B cell (primary cell): ENCODE results near the gene USPL1. TPM values are rescaled to one million over a fixed set of nuclear protein-coding genes. Genes with fewer than 3 reads are reported as not detected.

Experiments
- ATAC-seq: fragments of 200-7000 bp; cut with Tn5 transposase; one replicate; pipeline ENCODE4 v1.10.0; 2021; ENCODE audit warnings: low read depth, mild to moderate bottlenecking, moderate number of reproducible peaks, moderate library complexity
- CTCF ChIA-PET: fragments of 350-600 bp; sonication (Branson Sonifier 250); formaldehyde crosslinking; loops from one replicate; lab custom pipeline; 2021; ENCODE audit warnings: antibody characterized with exemption, inconsistent platforms; lab: Charles Lee
- POLR2A ChIA-PET: fragments of 350-600 bp; sonication (Branson Sonifier 250); formaldehyde crosslinking; loops from one replicate; lab custom pipeline; 2021; ENCODE audit warnings: antibody characterized with exemption; lab: Charles Lee
- DNase-seq: peaks from one replicate; pipeline ENCODE4 v3.0.0; 2013
- H2AFZ ChIP-seq: 2 replicates; pipeline ENCODE4 v1.6.1; 2012; ENCODE audit warnings: mild to moderate bottlenecking, low read depth, low read length; ENCODE audit not compliant: insufficient read depth, poor library complexity, severe bottlenecking
- H3K27ac ChIP-seq, 2 donors: 1 replicate in 1 of 2; 2 replicates in 1 of 2; pipeline ENCODE4 v1.5.1; 2012 to 2013; ENCODE audit warnings: low read length in 2 of 2, mild to moderate bottlenecking in 2 of 2, moderate library complexity in 1 of 2
- H3K27me3 ChIP-seq, 4 experiments: fragments of 200-600 bp in 1 of 4; sonication (generic) in 1 of 4; replicated peaks in 1 of 4; 1 replicate in 2 of 4; 2 replicates in 2 of 4; pipeline versions ENCODE4 v1.6.1 to v1.7.0; 2013 to 2016; ENCODE audit warnings: low read length in 3 of 4, mild to moderate bottlenecking in 2 of 4, mixed read lengths in 1 of 4, moderate library complexity in 1 of 4; ENCODE audit not compliant: insufficient read depth in 4 of 4, control insufficient read depth in 3 of 4; ENCODE audit errors: control extremely low read depth in 1 of 4
- H3K36me3 ChIP-seq, 2 experiments: replicated peaks in 1 of 2; 1 replicate in 1 of 2; 2 replicates in 1 of 2; pipeline versions ENCODE4 v1.6.1 to v1.7.1; 2013; ENCODE audit warnings: low read length in 1 of 2; ENCODE audit not compliant: insufficient read depth in 2 of 2, control insufficient read depth in 1 of 2; ENCODE audit errors: control extremely low read depth in 1 of 2, extremely low read depth in 1 of 2
- H3K4me1 ChIP-seq, 2 donors: fragments of 200-600 bp in 1 of 2; sonication (generic) in 1 of 2; 1 replicate in 1 of 2; 2 replicates in 1 of 2; pipeline versions ENCODE4 v1.5.1 to v1.6.1; 2013 to 2017; ENCODE audit warnings: low read length in 2 of 2; ENCODE audit not compliant: control insufficient read depth in 2 of 2, insufficient read depth in 2 of 2
- H3K4me2 ChIP-seq: replicated peaks from 2 replicates; pipeline ENCODE3; 2012; ENCODE audit warnings: mild to moderate bottlenecking, low read depth, low read length; ENCODE audit not compliant: poor library complexity, severe bottlenecking
- H3K4me3 ChIP-seq, 5 experiments: fragments of 200-600 bp in 1 of 5; sonication (generic) in 1 of 5; 1 replicate in 3 of 5; 2 replicates in 2 of 5; pipeline versions ENCODE4 v1.5.1 to v1.7.0; 2011 to 2016; ENCODE audit warnings: low read length in 4 of 5, mild to moderate bottlenecking in 4 of 5, low read depth in 2 of 5, control low read depth in 1 of 5, moderate library complexity in 1 of 5; ENCODE audit not compliant: insufficient read depth in 1 of 5; ENCODE audit errors: control extremely low read depth in 1 of 5, extremely low read depth in 1 of 5
- H3K79me2 ChIP-seq: fragments of 200-600 bp; sonication (generic); one replicate; pipeline ENCODE4 v1.6.0; 2016; ENCODE audit warnings: low read length; ENCODE audit not compliant: control insufficient read depth, insufficient read depth
- H3K9ac ChIP-seq: fragments of 200-600 bp; sonication (generic); 2 replicates; pipeline ENCODE4 v1.6.1; 2017; ENCODE audit warnings: mild to moderate bottlenecking, low read length, moderate library complexity
- H3K9me3 ChIP-seq, 3 donors: one replicate each; pipeline versions ENCODE4 v1.6.1 to v1.7.1; 2013; ENCODE audit warnings: low read length in 2 of 3; ENCODE audit not compliant: control insufficient read depth in 2 of 3, insufficient read depth in 1 of 3; ENCODE audit errors: control extremely low read depth in 1 of 3
- H4K20me1 ChIP-seq: 2 replicates; pipeline ENCODE4 v1.6.0; 2012; ENCODE audit warnings: mild to moderate bottlenecking, low read length; ENCODE audit not compliant: insufficient read depth, control insufficient read depth, poor library complexity, severe bottlenecking
- H3K27ac Mint-ChIP-seq: one replicate; pipeline ENCODE4 v1.8.0; 2021; ENCODE audit warnings: mixed read lengths
- H3K27me3 Mint-ChIP-seq: one replicate; pipeline ENCODE4 v1.8.0; 2021; ENCODE audit warnings: mixed read lengths
- H3K4me1 Mint-ChIP-seq: one replicate; pipeline ENCODE4 v1.8.0; 2021; ENCODE audit warnings: mixed read lengths
- H3K4me3 Mint-ChIP-seq: one replicate; pipeline ENCODE4 v1.8.0; 2021; ENCODE audit warnings: mixed read lengths
- H3K9me3 Mint-ChIP-seq: one replicate; pipeline ENCODE4 v1.8.0; 2022; ENCODE audit warnings: mixed read lengths; ENCODE audit not compliant: insufficient read depth
- EZH2 ChIP-seq: IDR thresholded peaks from 2 replicates; pipeline ENCODE4 v1.6.1; 2012; ENCODE audit warnings: borderline replicate concordance, low read depth, mild to moderate bottlenecking, moderate library complexity, low read length; ENCODE audit not compliant: insufficient read depth, poor library complexity, severe bottlenecking
- WGBS: methylation state at CpG from one replicate; pipeline ENCODE4 v1.1.5; 2013; ENCODE audit warnings: missing lambda C conversion rate; ENCODE audit not compliant: insufficient coverage; 5-methylcytosine and 5-hydroxymethylcytosine counted together
- intact Hi-C: fragments of 100-400 bp; cut with micrococcal nuclease; formaldehyde crosslinking; loops from one replicate; pipeline ENCODE4 v1.10.0; 2022
- polyA plus RNA-seq: library from polyadenylated mRNA; depleted of rRNA; stranded (reverse); fragments of >200 nt; gene quantifications from 2 replicates; pipeline ENCODE4 v1.2.3, GENCODE V29; 2012
- total RNA-seq, 2 donors: library from RNA; stranded (reverse); fragments of 120-200 nt in 1 of 2; gene quantifications; 1 replicate in 1 of 2; 2 replicates in 1 of 2; pipeline versions ENCODE4 v1.2.3 to v1.2.4, GENCODE V29; 2013 to 2022
- TF ChIP-seq, protein P1 (sequence below): fragments of 200-600 bp; IDR thresholded peaks from one replicate; pipeline ENCODE4 v1.8.0; 2022; ENCODE audit warnings: antibody characterized with exemption, mild to moderate bottlenecking

The USPL1 gene
- total and polyA plus RNA-seq, 2 donors (not counting 1 experiment from before 2014, with no cell fraction given): 30.2 to 55.8 TPM

DNA sequence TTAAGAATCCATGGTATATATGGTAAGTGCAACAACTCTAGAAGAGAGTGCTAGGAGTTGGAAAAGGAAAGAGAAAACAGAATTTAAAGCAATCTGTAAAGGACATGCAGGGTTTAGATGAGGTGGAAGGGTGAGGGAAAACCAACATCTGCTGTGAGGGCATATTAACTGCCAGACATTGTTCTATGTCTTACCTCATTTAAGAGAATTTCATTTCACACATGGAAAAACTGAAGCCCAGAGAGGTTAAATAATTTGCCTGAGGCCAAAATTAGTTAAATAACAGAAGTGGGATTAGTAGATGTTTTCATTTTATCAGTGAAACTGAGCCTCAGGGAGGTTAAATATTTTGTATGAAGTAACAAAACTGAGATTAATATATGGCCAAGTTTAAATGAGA is 7.4 kb upstream of the USPL1 start:
- Mint-ChIP-seq H3K27ac (peak overlapping the region; percentile 81), H3K9me3 (no peaks in the 10 kb centered on the region), H3K4me3 (no peak overlapping the region), H3K4me1 (peaks cover 66% of the 10 kb centered on the region), H3K27me3 (no peaks in the 10 kb centered on the region)
- Histone ChIP-seq H2AFZ (no peak overlapping the region), H4K20me1 (no peaks in the 10 kb centered on the region), H3K9me3 (no peaks in the 10 kb centered on the region), H3K36me3 (peaks cover 2 to 4% of the 10 kb centered on the region in 2 experiments), H3K27me3 (no peaks in the 10 kb centered on the region), H3K4me1 (peaks cover 39 to 44% of the 10 kb centered on the region in 2 donors), H3K9ac (no peak overlapping the region), H3K27ac (peak overlapping the region in 1 of 2 donors; percentile 40), H3K79me2 (peaks cover 60% of the 10 kb centered on the region), H3K4me2 (no peak overlapping the region), H3K4me3 (no peak overlapping the region)
- TF ChIP-seq, protein P1, sequence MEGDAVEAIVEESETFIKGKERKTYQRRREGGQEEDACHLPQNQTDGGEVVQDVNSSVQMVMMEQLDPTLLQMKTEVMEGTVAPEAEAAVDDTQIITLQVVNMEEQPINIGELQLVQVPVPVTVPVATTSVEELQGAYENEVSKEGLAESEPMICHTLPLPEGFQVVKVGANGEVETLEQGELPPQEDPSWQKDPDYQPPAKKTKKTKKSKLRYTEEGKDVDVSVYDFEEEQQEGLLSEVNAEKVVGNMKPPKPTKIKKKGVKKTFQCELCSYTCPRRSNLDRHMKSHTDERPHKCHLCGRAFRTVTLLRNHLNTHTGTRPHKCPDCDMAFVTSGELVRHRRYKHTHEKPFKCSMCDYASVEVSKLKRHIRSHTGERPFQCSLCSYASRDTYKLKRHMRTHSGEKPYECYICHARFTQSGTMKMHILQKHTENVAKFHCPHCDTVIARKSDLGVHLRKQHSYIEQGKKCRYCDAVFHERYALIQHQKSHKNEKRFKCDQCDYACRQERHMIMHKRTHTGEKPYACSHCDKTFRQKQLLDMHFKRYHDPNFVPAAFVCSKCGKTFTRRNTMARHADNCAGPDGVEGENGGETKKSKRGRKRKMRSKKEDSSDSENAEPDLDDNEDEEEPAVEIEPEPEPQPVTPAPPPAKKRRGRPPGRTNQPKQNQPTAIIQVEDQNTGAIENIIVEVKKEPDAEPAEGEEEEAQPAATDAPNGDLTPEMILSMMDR: no peak
- no peak for TF ChIP-seq EZH2
- ATAC-seq (no peak), DNase-seq (no peak)
- CTCF ChIA-PET: interaction anchor here (1.3 to 3.7 kb wide), 2 partner anchors 7 to 839 kb away, joined by 3 to 15 read pairs; partner anchors contain the start of gene USPL1
- intact Hi-C loops: no loop called here
- POLR2A ChIA-PET: interaction anchor here (1.2 kb wide), 1 partner anchor 15 kb away, joined by 4 read pairs; no protein-coding TSS in a partner anchor

DNA sequence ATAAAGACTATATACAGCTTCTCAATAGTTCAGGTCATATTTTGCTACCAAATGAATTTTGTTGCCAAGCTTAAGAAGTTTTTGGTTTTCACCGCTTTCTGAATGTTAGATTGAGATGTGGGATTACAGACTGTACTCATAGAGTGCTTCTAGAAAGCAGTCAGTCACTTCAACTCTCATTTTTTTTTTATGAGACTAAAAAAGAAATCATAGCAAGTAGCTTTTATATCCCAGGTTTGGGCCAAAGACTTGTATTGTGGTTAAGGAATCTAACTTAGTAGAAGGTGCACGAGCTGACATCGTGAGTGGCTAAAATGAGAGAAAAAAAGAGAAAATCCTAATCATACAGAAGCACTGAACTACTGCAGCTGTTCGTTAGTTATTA is 2.2 kb upstream of the USPL1 start:
- POLR2A ChIA-PET: interaction anchor here (0.6 to 3.6 kb wide), 6 partner anchors 128 to 308 kb away, joined by 3 to 33 read pairs (median 4); partner anchors contain the start of genes HMGB1 and KATNAL1
- H4K20me1 ChIP-seq: no peaks in the 10 kb centered on the region
- peaks cover 70% of the 10 kb centered on the region for H3K79me2 ChIP-seq
- peaks cover 0 to 4% of the 10 kb centered on the region in 2 experiments for H3K36me3 ChIP-seq
- intact Hi-C loops: loop anchor here (5.0 kb wide), 2 partner anchors 1702 to 1812 kb away; partner anchors contain the start of genes BRCA2, N4BP2L1 and ZAR1L
- H3K9ac ChIP-seq: peak overlapping the region; percentile 93
- H3K4me3 ChIP-seq: peak overlapping the region; percentile 90 to 98 (median 93)
- H3K4me1 Mint-ChIP-seq: peaks cover 46% of the 10 kb centered on the region
- H3K27me3 Mint-ChIP-seq: no peaks in the 10 kb centered on the region
- H3K9me3 Mint-ChIP-seq: no peaks in the 10 kb centered on the region
- H3K4me3 Mint-ChIP-seq: no peak overlapping the region
- no peaks in the 10 kb centered on the region for H3K9me3 ChIP-seq
- no peaks in the 10 kb centered on the region for H3K27me3 ChIP-seq
- TF ChIP-seq EZH2: no peak
- TF ChIP-seq, protein P1: no peak
- peaks cover 42 to 48% of the 10 kb centered on the region in 2 donors for H3K4me1 ChIP-seq
- DNase-seq (peak; percentile 29), ATAC-seq (no peak)
- peak overlapping the region; percentile 98 to 100 for H3K27ac ChIP-seq
- WGBS: no CpG with 5 or more reads among the region's 4 CpGs
- H3K4me2 ChIP-seq: peak overlapping the region; percentile 86
- peak overlapping the region; percentile 57 for H2AFZ ChIP-seq
- CTCF ChIA-PET: interaction anchor here (0.6 to 2.6 kb wide), 6 partner anchors 45 to 1032 kb away, joined by 3 to 11 read pairs (median 3); no protein-coding TSS in a partner anchor
- no peak overlapping the region for H3K27ac Mint-ChIP-seq
